Panc1 (cell line): Measurements from ENCODE around the gene AP5S1. TPM values are rescaled to one million over a fixed set of nuclear protein-coding genes. Genes with fewer than 3 reads are reported as not detected.

ENCODE experiments used
- ATAC-seq: fragments of 200-7000 bp; cut with Tn5 transposase; 2 replicates; pipeline ENCODE4 v1.9.1; 2020; ENCODE audit warnings: mild to moderate bottlenecking, moderate library complexity
- BruUV-seq: library from RNA; stranded (reverse); fragments of 400-500 nt; replicated peaks from 2 replicates; lab custom pipeline; 2021; lab: Mats Ljungman, UMichigan
- CTCF ChIA-PET: fragments of 300-600 bp; sonication (Branson Sonifier 250); formaldehyde crosslinking; loops from one replicate; lab custom pipeline; 2022; ENCODE audit warnings: antibody characterized with exemption; lab: Charles Lee
- POLR2A ChIA-PET: fragments of 300-600 bp; sonication (Branson Sonifier 250); formaldehyde crosslinking; loops from one replicate; lab custom pipeline; 2022; ENCODE audit warnings: antibody characterized with exemption; lab: Charles Lee
- DNase-seq: peaks from one replicate; pipeline ENCODE4 v3.0.0-alpha.2; 2010; ENCODE audit warnings: low read depth, low spot score
- H3K27ac ChIP-seq: 2 replicates; pipeline ENCODE4 v1.5.1; 2011; ENCODE audit warnings: mild to moderate bottlenecking, low read length, inconsistent platforms
- H3K27me3 ChIP-seq: fragments of 200-500 bp; sonication (Bioruptor generic); 2 replicates; pipeline ENCODE4 v1.6.0; 2014; ENCODE audit warnings: low read length, inconsistent platforms; ENCODE audit not compliant: control insufficient read depth, insufficient read depth
- H3K36me3 ChIP-seq: fragments of 200-500 bp; sonication (Bioruptor generic); 2 replicates; pipeline ENCODE4 v1.5.1; 2014; ENCODE audit warnings: inconsistent platforms, mild to moderate bottlenecking, low read length, moderate library complexity; ENCODE audit not compliant: control insufficient read depth, insufficient read depth
- H3K4me1 ChIP-seq: 2 replicates; pipeline ENCODE4 v1.5.1; 2011; ENCODE audit warnings: inconsistent platforms, mild to moderate bottlenecking, low read length, moderate library complexity; ENCODE audit not compliant: control insufficient read depth, insufficient read depth
- H3K4me3 ChIP-seq, 2 experiments: 2 replicates each; pipeline ENCODE4 v1.5.1; 2011 to 2012; ENCODE audit warnings: low read depth in 2 of 2, low read length in 2 of 2, mild to moderate bottlenecking in 2 of 2, inconsistent platforms in 1 of 2, moderate library complexity in 1 of 2
- H3K9me3 ChIP-seq: fragments of 200-500 bp; sonication (Bioruptor generic); 2 replicates; pipeline ENCODE4 v1.5.1; 2014; ENCODE audit warnings: low read depth, mild to moderate bottlenecking, inconsistent platforms, low read length, moderate library complexity; ENCODE audit not compliant: control insufficient read depth, insufficient read depth
- POLR2AphosphoS5 ChIP-seq: IDR thresholded peaks from 2 replicates; pipeline ENCODE4 v1.6.1; 2012; ENCODE audit warnings: mild to moderate bottlenecking, low read depth, low read length, moderate library complexity
- SIN3A ChIP-seq: IDR thresholded peaks from 2 replicates; pipeline ENCODE4 v1.6.1; 2012; ENCODE audit warnings: low read depth, mild to moderate bottlenecking, low read length, moderate library complexity, borderline replicate concordance; ENCODE audit not compliant: insufficient read depth
- TCF7L2 ChIP-seq: IDR thresholded peaks from 2 replicates; pipeline ENCODE4 v1.6.1; 2011; ENCODE audit warnings: mild to moderate bottlenecking, low read depth, low read length, inconsistent platforms
- in situ Hi-C: cut with HindIII; loops from 2 replicates; pipeline ENCODE4 v1.10.0; 2016; ENCODE audit warnings: low sequenced_read_pairs, low pct_unique_long_range_greater_than_20kb
- intact Hi-C: fragments of 100-400 bp; cut with micrococcal nuclease; formaldehyde crosslinking; loops from one replicate; pipeline ENCODE4 v1.10.0; 2022; ENCODE audit not compliant: unreplicated experiment
- total RNA-seq: library from RNA; stranded (reverse); gene quantifications from one replicate; pipeline ENCODE4 v1.2.1, GENCODE V29; 2021; ENCODE audit not compliant: unreplicated experiment
- TF ChIP-seq, protein P1 (sequence below): fragments of 450-650 bp; IDR thresholded peaks from 2 replicates; pipeline ENCODE4 v1.5.1; 2017; ENCODE audit warnings: mild to moderate bottlenecking
- TF ChIP-seq, protein P2 (sequence below), 2 experiments: IDR thresholded peaks; 2 replicates each; pipeline ENCODE4 v1.6.1; 2011 to 2012; ENCODE audit warnings: low read depth in 2 of 2, control low read depth in 1 of 2, low read length in 1 of 2, mild to moderate bottlenecking in 1 of 2, moderate library complexity in 1 of 2; ENCODE audit not compliant: insufficient read depth in 1 of 2

AP5S1 gene
- total RNA-seq, 1 experiment from 2014 or later = 23.1 TPM

DNA sequence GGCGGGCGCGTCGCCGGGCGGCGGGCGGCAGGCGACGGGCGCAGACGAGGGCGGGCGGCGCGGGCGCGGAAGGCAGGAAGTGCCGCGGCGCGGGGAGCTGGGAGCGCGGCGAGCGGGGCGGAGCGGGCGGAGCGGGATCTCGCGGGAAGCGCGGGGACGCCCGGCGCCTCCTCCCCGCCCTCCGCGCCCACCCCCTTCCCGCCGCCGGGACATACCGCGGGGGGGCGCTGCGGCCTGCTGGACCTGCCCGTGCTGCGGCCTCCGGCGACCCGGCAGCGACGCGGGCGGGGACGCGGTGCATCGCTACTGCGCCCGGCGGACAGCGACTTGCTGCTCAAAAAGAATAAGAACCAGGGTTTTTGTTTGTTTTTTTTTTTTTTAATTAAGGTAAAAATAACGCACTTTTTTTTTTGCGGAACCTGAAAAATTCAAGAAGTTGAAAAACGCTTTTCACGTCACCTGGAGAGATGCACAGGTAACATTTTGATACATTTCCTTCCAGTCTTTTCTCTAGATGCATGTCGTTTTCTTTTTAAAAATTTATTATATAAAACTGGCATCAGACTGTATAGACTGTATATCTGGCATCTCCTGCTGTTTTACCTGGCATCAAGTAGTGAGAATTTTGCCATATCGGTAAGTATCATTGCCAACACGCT lies 33.6 kb upstream of the AP5S1 start, which contains the start of gene CENPB:
Gene CENPB, minus strand, starts transcription at position 76 of the 659 bp plus-strand sequence. CDS start 257 bp downstream, outside the sequence.
- ATAC-seq (peak; percentile 89), DNase-seq (no peak)
- POLR2A ChIA-PET = interaction anchor here (0.5 kb wide), 1 partner anchor 32 kb away, joined by 12 read pairs; no protein-coding TSS in a partner anchor
- H3K9me3 ChIP-seq = no peaks in the 10 kb centered on the region
- peak within 1 kb of the TSS; percentile 65 to 75 for H3K4me3 ChIP-seq
- peaks cover 21% of the 10 kb centered on the region for H3K4me1 ChIP-seq
- no peaks in the 10 kb centered on the region for H3K36me3 ChIP-seq
- TF ChIP-seq, protein P1, sequence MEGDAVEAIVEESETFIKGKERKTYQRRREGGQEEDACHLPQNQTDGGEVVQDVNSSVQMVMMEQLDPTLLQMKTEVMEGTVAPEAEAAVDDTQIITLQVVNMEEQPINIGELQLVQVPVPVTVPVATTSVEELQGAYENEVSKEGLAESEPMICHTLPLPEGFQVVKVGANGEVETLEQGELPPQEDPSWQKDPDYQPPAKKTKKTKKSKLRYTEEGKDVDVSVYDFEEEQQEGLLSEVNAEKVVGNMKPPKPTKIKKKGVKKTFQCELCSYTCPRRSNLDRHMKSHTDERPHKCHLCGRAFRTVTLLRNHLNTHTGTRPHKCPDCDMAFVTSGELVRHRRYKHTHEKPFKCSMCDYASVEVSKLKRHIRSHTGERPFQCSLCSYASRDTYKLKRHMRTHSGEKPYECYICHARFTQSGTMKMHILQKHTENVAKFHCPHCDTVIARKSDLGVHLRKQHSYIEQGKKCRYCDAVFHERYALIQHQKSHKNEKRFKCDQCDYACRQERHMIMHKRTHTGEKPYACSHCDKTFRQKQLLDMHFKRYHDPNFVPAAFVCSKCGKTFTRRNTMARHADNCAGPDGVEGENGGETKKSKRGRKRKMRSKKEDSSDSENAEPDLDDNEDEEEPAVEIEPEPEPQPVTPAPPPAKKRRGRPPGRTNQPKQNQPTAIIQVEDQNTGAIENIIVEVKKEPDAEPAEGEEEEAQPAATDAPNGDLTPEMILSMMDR = peak; percentile 98
- TF ChIP-seq TCF7L2 (no peak), POLR2AphosphoS5 (no peak; the same call in 1 of the 2 replicates), SIN3A (0 out of 2 replicates have a peak, but pooled peaks have one; percentile 37)
- TF ChIP-seq, protein P2, sequence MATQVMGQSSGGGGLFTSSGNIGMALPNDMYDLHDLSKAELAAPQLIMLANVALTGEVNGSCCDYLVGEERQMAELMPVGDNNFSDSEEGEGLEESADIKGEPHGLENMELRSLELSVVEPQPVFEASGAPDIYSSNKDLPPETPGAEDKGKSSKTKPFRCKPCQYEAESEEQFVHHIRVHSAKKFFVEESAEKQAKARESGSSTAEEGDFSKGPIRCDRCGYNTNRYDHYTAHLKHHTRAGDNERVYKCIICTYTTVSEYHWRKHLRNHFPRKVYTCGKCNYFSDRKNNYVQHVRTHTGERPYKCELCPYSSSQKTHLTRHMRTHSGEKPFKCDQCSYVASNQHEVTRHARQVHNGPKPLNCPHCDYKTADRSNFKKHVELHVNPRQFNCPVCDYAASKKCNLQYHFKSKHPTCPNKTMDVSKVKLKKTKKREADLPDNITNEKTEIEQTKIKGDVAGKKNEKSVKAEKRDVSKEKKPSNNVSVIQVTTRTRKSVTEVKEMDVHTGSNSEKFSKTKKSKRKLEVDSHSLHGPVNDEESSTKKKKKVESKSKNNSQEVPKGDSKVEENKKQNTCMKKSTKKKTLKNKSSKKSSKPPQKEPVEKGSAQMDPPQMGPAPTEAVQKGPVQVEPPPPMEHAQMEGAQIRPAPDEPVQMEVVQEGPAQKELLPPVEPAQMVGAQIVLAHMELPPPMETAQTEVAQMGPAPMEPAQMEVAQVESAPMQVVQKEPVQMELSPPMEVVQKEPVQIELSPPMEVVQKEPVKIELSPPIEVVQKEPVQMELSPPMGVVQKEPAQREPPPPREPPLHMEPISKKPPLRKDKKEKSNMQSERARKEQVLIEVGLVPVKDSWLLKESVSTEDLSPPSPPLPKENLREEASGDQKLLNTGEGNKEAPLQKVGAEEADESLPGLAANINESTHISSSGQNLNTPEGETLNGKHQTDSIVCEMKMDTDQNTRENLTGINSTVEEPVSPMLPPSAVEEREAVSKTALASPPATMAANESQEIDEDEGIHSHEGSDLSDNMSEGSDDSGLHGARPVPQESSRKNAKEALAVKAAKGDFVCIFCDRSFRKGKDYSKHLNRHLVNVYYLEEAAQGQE (IDR thresholded peaks at IDR 0.05; ENCODE audit: insufficient read depth in 1 of 2, low read depth in 2 of 2, low read length in 1 of 2) = peak; percentile 70 to 81
- peak within 1 kb of the TSS; percentile 87 for H3K27ac ChIP-seq
- no TSS peak for BruUV-seq
- intact Hi-C loops = no loop called here
- no peaks in the 10 kb centered on the region for H3K27me3 ChIP-seq
- in situ Hi-C loops = no loop called here
- CTCF ChIA-PET = interaction anchor here (0.6 to 3.4 kb wide), 4 partner anchors 9 to 59 kb away, joined by 4 to 22 read pairs (median 7); partner anchors contain the start of genes AP5S1 and CDC25B

DNA sequence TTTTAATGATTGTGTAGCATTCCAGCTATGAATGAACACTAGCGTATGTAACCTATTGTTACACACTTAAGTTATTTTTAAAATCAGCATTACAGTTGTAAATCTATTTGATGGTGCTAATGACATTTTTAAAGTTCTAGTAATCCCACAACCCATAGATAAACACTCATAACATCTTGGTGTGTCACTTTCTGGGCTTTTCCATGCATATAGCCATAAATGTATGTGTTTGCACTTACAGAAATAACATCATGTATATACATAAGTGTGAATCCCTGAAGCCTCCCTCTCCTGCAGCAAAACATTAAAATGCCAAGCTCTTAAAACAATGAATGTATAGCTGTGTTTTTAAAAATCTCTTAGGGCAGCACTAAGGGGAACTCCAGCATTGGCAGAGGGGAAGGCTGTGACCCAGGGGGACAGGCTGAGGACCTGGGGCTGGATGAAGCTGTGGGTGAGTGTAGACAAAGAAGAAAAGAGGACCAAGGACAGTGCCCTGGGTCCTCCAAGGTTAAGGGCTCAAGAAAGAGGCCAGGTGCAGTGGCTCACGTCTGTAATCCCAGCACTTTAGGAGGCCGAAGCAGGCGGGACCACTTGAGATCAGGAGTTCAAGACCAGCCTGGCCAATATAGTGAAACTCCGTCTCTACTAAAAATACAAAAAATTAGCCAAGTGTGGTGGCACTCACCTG lies 32.9 kb upstream of the AP5S1 start:
- intact Hi-C loops (loop anchor here (2.0 kb wide), 1 partner anchor 33 kb away; the partner anchor contains the start of gene AP5S1), in situ Hi-C loops (no loop called here)
- DNase-seq (no peak), ATAC-seq (no peak)
- Histone ChIP-seq H3K9me3 (no peaks in the 10 kb centered on the region), H3K4me1 (peaks cover 21% of the 10 kb centered on the region), H3K27ac (peak overlapping the region; percentile 79), H3K27me3 (no peaks in the 10 kb centered on the region), H3K36me3 (no peaks in the 10 kb centered on the region), H3K4me3 (peak overlapping the region; percentile 33 to 44)
- BruUV-seq = TSS peak; percentile 93
- TF ChIP-seq, protein P2 (IDR thresholded peaks at IDR 0.05; ENCODE audit: insufficient read depth in 1 of 2, low read depth in 2 of 2, low read length in 1 of 2) = peak in 1 of 2 experiments; percentile 60; a peak in 1 of 4 replicates
- TF ChIP-seq POLR2AphosphoS5 (no peak), SIN3A (no peak)
- TF ChIP-seq, protein P1 = no peak
- CTCF ChIA-PET = interaction anchor here (0.6 to 3.4 kb wide), 4 partner anchors 8 to 58 kb away, joined by 4 to 22 read pairs (median 7); partner anchors contain the start of genes AP5S1 and CDC25B
- POLR2A ChIA-PET = interaction anchor here (0.5 kb wide), 1 partner anchor 32 kb away, joined by 12 read pairs; no protein-coding TSS in a partner anchor
